Anterior cingulate cortex (tissue), 58 donors: ENCODE data around the gene MYBPC3.
A peak's percentile ranks its signal among the peaks of the same experiment; 100 is the strongest.

Experiments used
- DNase-seq, 58 donors: peaks; one replicate each; lab custom pipeline; 2025; lab: John Stamatoyannopoulos, UW

MYBPC3 gene

GRCh38 chr11:47387944-47388696 is 35.6 kb upstream of the MYBPC3 start:
- DNase-seq = no peak

- DNase-seq = no peak
Measured at GRCh38 chr11:47384498-47384897, 32.0 kb upstream of the MYBPC3 start.

DNA sequence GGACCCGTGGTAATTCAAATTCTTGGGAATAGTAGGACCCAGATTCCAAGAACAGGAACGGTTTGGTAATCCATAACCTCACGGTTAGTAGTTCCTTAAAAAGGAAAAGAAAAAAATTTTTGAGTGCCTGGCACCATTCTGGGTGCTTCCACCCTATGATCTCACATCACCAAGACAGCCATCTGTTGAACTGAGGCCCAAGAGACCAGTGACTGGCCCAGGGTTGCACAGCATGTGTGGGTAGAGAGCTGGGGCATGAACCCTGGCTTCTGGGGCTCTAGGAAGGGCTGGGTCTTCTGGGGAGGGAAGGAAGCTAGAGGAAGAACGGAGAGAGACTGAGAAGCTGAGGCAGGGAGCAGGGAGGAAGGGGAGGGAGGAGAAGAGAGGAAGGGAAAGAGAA is 30.6 kb upstream of the MYBPC3 start:
- DNase-seq = no peak

GRCh38 chr11:47380078-47380477 is 27.6 kb upstream of the MYBPC3 start:
- no peak for DNase-seq

GRCh38 chr11:47379317-47379716 is 26.8 kb upstream of the MYBPC3 start:
- DNase-seq = no peak

DNA sequence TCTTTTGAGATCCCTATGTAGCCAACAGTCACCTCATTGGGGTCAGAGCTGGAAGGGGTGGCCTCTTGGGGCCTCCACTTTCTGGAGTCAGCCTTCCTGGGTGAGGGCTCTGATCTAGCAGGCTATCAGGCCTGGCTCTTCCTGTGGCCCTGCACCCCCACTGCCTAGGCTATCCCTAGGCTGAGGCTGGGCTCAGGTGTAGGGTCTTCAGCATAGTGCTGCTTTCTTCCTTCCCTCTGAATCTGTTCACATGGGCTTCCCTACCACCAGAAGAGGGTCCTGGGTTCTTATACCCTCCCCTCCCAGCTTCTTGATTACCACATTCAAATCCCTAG is 26.3 kb upstream of the MYBPC3 start:
- no peak for DNase-seq

DNA sequence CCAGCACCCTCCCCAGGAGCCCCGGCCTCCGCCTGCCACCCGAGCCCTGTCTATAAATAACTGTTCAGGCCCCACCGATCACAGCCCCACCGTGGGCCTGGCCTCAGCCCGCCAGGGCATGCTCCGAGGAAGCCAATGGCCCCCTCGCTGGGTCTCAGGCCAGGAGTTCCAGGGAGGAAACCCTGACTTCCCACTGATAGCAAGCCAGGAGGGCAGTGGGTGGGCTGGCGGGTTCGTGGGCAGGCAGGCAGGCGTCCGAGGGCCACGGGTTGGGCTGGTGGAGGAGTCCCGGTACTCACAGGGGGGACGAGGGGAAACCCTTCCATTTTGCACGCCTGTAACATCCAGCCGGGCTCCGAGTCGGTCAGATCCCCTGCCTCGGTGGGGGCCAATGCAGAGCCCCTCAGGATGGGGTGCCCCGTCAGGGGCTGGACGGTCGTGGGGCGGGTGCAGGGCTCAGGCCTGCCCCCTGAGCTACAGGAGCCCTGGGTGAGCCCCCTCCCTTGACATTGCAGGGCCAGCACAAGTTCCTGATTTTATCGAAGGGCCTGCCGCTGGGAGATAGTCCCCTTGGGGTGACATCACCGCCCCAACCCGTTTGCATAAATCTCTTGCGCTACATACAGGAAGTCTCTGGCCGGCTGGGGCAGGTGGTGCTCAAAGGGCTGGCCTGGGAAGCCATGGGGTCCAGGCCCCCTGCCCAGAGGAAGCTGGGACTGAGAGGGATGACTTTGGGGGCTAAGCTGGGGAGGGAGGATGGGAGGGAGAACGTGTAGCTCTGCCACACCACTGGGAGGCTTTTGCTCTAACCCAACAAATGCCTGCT is 25.7 kb upstream of the MYBPC3 start, which contains the start of gene SPI1:
TSS of gene SPI1 (minus strand) at position 538 of the 826 bp plus-strand sequence. CDS start at position 344, 194 bp downstream.
- peak in 9 of 58 donors; percentile 17 to 49 (median 24) for DNase-seq

DNA sequence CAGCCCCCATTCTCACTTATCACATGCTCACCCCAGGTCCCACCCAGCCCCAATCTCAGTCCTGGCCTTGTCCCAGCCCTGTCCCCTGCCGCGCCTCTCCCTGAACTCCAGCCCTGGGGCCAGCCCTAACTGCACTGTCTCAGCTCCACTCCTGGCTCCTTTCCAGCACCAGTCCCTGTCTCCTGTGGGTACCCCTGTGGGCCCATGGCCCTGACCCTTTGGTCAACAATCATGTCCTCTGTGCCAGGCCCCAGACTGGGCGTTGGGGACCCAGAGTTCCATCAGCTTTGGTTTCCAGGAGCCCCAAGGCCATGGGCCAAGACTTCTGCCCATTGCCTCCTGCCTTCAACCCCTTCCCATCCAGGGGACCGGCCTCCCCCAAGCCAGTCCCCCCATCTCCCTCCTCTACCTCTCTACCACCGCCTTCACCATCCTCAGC is 25.1 kb upstream of the MYBPC3 start:
- DNase-seq = no peak

GRCh38 chr11:47376525-47377371 is 24.2 kb upstream of the MYBPC3 start:
- DNase-seq = peak in 2 of 58 donors; percentile 24 to 33

DNA sequence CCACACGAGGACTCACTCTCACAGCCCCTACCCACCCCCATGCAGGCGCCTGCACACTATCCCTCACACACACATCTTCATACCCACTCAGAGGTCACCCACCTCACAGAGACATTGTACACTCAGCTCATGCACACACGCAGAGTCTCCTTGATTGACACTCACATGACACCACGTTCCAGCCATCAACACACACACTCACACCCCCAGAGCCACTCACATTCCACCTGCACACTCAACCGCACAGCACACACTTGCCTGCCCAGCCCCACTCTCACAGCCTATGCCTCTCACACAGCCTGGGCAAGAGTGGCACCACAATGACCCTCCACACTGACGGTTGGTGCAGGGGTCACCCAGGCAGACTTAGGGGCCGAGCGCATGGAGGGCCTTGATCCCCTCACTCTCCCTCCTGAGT is 23.6 kb upstream of the MYBPC3 start:
- DNase-seq = no peak

- no peak for DNase-seq
Measured at GRCh38 chr11:47375546-47376085, 23.1 kb upstream of the MYBPC3 start.

GRCh38 chr11:47375020-47375419 is 22.5 kb upstream of the MYBPC3 start:
- no peak for DNase-seq

DNA sequence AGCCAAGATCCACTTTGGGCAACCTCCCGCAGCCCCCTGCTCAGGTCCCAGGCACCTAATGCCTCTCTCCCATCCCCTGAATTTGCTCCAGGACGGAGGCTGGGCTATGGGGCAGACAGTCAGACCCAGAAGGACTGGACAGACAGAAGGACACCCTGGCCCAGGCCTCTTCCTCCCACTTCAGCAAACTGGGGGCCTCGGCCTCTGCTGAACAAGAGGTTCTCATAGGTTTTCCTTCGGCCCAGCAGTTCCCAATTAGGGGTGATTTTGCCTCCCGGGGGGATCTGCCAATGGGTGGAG is 22.2 kb upstream of the MYBPC3 start:
- DNase-seq = no peak

DNA sequence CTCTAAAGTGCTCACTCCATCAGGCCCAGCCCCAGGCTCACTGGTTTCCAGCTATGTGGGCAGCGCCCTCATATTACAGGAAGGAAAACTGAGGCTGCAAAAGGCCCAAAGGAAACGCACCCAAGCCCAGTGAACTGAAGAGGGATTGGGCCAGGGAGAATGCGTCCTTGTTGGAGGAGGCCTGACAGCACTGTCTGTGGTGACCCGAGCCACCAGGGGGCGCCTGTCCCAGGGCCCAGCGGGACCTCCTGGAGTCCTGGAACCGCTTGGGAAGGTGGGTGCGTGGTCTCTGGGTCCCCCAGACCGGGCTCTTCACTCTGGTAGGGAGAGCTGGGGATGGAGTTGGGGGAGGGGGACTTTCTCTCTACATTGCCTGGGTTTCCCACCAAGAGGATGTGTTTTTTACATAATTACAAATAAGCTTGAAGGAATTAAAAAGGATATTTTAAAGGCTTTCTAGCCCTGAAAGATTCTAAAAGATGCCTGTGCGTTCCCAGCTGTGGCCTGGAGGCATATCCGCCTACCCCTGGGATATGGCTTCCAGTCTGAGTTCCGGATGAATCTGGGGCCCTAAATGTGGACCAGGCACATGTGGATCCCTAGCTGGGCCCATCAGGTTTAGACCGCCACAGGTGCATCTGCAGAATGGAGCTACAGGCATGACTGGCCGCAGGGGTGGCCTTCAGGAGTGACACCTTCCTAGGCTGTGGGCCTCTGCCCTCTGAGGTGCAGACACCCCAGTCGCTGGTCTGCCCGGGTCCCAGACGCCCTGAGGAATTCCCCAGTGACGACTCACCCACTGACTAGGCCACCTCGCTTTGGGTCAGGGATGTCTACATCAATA is 21.6 kb upstream of the MYBPC3 start:
- DNase-seq = peak in 47 of 58 donors; percentile 9 to 82 (median 48)

GRCh38 chr11:47372422-47372821 is 19.9 kb upstream of the MYBPC3 start:
- DNase-seq = no peak

DNA sequence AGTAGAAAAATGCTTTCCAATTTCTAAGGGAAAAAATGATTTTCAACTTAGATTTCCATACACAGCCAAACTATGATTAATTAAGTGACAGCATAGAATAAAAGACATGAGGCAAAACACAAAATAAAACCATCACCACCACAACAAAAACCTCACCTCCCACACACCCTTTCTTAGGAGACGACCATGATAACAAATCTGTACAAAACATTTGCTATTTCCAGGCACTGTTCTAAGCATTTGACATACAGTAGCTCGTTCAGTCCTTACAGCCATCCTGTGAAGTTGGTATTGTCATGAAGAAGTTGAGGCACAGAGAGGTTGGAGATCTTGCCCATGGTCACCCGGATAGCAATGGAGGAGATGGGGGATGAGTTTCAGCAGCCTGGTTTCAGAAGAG is 17.2 kb upstream of the MYBPC3 start:
- DNase-seq = no peak

DNA sequence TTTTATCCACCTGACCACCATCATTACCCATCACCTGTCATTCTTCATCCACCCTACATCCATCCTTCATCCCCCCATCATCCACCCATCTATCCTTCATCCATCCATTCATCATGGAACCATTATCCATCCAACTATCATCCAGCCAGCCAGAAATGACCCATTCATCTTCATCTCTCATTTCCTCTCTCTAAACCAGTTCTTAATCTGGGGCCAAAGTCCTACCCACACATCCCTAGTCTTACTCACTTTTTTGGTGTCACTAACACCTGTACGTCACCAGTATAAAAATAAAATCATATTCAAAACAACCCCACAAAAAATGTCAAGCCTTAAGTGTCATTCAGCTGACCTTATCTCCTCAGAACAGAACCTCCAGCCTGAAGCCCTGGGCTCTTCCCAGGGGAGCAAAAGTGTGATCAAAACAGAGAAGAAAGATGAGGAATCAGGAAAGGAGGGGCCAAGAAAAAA is 13.6 kb upstream of the MYBPC3 start:
- DNase-seq = no peak

DNA sequence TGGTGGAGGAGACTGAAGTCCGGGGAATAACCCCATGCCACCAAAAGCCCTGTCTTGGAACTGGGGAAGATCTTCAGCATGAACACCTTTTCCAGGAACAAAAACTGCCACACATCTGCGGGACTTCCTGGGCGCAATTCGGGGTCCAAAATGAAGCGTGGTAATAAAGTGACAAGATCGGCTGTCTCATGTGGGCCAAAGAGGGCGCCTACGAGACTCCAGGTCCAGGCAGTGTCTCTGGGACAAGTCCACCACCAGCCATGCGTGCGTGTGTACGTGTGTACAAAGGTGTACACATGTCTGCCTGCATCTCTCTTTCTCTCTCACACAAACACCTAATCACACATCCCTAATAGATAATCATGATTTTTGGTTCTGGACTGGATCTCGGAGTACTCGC is 8.9 kb upstream of the MYBPC3 start:
- DNase-seq = no peak

- no peak for DNase-seq
Measured at GRCh38 chr11:47360341-47360740, 7.8 kb upstream of the MYBPC3 start.

DNA sequence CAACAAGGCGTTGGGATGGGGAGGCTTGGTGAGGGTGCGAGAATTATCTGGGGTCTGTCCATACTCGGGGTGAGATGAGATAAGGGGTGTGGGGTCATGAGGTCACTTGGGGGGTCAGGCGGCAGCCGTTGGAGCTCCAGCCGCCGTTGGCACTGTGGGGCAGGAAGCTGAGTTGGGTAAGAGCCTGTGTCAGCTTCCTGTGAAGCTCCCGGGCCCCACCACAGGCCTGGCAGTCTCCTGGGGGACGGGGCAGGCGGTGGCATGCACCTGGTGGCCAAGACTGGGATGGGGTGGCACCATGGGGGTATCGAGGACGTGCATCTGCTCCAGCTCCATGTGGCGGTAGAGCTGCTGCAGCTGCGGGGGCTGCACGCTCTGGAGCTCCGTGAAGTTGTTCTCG is 7.1 kb upstream of the MYBPC3 start:
- no peak for DNase-seq
